Calu3 (cell line): ENCODE results near the gene KIF25. TPM values are rescaled to one million over a fixed set of nuclear protein-coding genes. Genes with fewer than 3 reads are reported as not detected.

Experiments used
- BruUV-seq: library from RNA; stranded (reverse); fragments of 400-500 nt; replicated peaks from 2 replicates; lab custom pipeline; 2021; lab: Mats Ljungman, UMichigan
- CTCF ChIA-PET: fragments of 300-600 bp; sonication (Branson Sonifier 250); formaldehyde crosslinking; loops from one replicate; lab custom pipeline; 2022; ENCODE audit warnings: antibody characterized with exemption; lab: Charles Lee
- DNase-seq: peaks from one replicate; pipeline ENCODE4 v3.0.0; 2022
- H3K27ac Mint-ChIP-seq: one replicate; pipeline ENCODE4 v1.8.0; 2022; ENCODE audit warnings: mixed read lengths; ENCODE audit not compliant: unreplicated experiment
- H3K27me3 Mint-ChIP-seq: one replicate; pipeline ENCODE4 v1.8.0; 2022; ENCODE audit warnings: mixed read lengths; ENCODE audit not compliant: unreplicated experiment
- H3K36me3 Mint-ChIP-seq: one replicate; pipeline ENCODE4 v1.8.0; 2022; ENCODE audit warnings: mild to moderate bottlenecking, moderate library complexity, mixed read lengths; ENCODE audit not compliant: insufficient read depth, unreplicated experiment
- H3K4me1 Mint-ChIP-seq: one replicate; pipeline ENCODE4 v1.8.0; 2022; ENCODE audit warnings: mild to moderate bottlenecking, low read depth, mixed read lengths; ENCODE audit not compliant: unreplicated experiment
- H3K4me3 Mint-ChIP-seq: one replicate; pipeline ENCODE4 v1.8.0; 2022; ENCODE audit warnings: mild to moderate bottlenecking, low read depth, moderate library complexity, mixed read lengths; ENCODE audit not compliant: unreplicated experiment
- H3K9me3 Mint-ChIP-seq: one replicate; pipeline ENCODE4 v1.8.0; 2022; ENCODE audit warnings: low read depth, mixed read lengths; ENCODE audit not compliant: unreplicated experiment
- CTCF ChIP-seq: fragments of 200-600 bp; IDR thresholded peaks from one replicate; pipeline ENCODE4 v1.8.0; 2022; ENCODE audit warnings: antibody characterized with exemption; ENCODE audit not compliant: unreplicated experiment
- intact Hi-C: fragments of 100-400 bp; cut with micrococcal nuclease; formaldehyde crosslinking; loops from one replicate; pipeline ENCODE4 v1.10.0; 2022; ENCODE audit not compliant: unreplicated experiment
- total RNA-seq: library from RNA; stranded (reverse); gene quantifications from 2 replicates; pipeline ENCODE4 v1.2.3, GENCODE V29; 2022

The KIF25 gene
- total RNA-seq, 1 experiment from 2014 or later: not detected

DNA sequence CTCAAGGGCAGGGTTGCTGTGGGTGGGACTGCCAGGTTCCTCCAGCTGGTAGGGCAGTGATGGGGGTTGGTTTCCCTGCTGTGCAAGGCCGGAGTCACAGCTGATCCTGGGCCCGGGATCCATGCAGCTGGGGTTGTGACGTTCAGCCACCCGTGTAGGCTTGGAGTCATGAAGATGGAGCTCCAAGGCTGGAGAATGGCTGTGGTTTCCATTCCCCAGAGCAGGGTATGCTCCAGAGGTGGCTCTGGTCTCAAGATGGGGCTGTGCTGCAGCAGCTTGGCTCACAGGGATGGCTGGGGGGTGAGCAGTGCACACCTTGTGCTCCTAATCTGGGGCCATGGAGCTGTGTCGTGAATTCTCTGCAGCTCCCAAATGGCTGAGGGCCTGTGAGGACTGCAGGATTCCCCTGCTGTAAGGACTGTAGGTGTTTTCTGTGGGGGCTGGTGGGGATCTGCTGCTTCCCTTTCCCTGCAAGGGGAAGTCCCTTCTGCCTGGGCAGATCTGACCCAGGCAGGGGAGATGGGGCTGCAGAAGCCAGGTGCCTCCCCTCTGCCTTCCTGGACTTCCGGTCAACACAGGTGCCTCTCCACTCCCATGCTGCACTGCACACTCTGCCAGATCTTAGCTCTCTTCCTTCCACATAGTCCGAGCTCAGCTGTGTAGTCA, 15.9 kb downstream of the KIF25 start:
- no peak overlapping the region for H3K4me3 Mint-ChIP-seq
- no TSS peak for BruUV-seq
- no peaks in the 10 kb centered on the region for H3K4me1 Mint-ChIP-seq
- H3K27ac Mint-ChIP-seq: no peak overlapping the region
- H3K9me3 Mint-ChIP-seq: peaks cover 13% of the 10 kb centered on the region
- H3K36me3 Mint-ChIP-seq: peaks cover 5% of the 10 kb centered on the region
- DNase-seq: no peak
- peaks cover 51% of the 10 kb centered on the region for H3K27me3 Mint-ChIP-seq
- intact Hi-C loops: no loop called here
- CTCF ChIA-PET: no interaction called here
- no peak for TF ChIP-seq CTCF

- CTCF ChIA-PET: no interaction called here
- BruUV-seq: no TSS peak
- intact Hi-C loops: no loop called here
- Mint-ChIP-seq H3K36me3 (peaks cover 5% of the 10 kb centered on the region), H3K4me1 (no peaks in the 10 kb centered on the region), H3K9me3 (peaks cover 16% of the 10 kb centered on the region), H3K4me3 (no peak overlapping the region), H3K27ac (no peak overlapping the region), H3K27me3 (peaks cover 61% of the 10 kb centered on the region)
- no peak for TF ChIP-seq CTCF
- DNase-seq: no peak
These were observed 17.0 kb downstream of the KIF25 start for GRCh38 chr6:168014428-168014827.

- peaks cover 67% of the 10 kb centered on the region for H3K27me3 Mint-ChIP-seq
- no TSS peak for BruUV-seq
- TF ChIP-seq CTCF: no peak
- intact Hi-C loops: no loop called here
- H3K4me3 Mint-ChIP-seq: no peak overlapping the region
- H3K27ac Mint-ChIP-seq: no peak overlapping the region
- peaks cover 5% of the 10 kb centered on the region for H3K36me3 Mint-ChIP-seq
- no peak for DNase-seq
- H3K4me1 Mint-ChIP-seq: no peaks in the 10 kb centered on the region
- H3K9me3 Mint-ChIP-seq: peaks cover 16% of the 10 kb centered on the region
- CTCF ChIA-PET: no interaction called here
These were observed 17.5 kb downstream of the KIF25 start for GRCh38 chr6:168015009-168015408.

- Mint-ChIP-seq H3K36me3 (peaks cover 5% of the 10 kb centered on the region), H3K4me3 (no peak overlapping the region), H3K4me1 (no peaks in the 10 kb centered on the region), H3K9me3 (peaks cover 12% of the 10 kb centered on the region), H3K27me3 (peaks cover 73% of the 10 kb centered on the region), H3K27ac (no peak overlapping the region)
- no TSS peak for BruUV-seq
- intact Hi-C loops: no loop called here
- DNase-seq: no peak
- CTCF ChIA-PET: no interaction called here
- no peak for TF ChIP-seq CTCF
These were observed 18.2 kb downstream of the KIF25 start for GRCh38 chr6:168015482-168016175.
